ENCODE results near the gene GNB3. TPM values are rescaled to one million over a fixed set of nuclear protein-coding genes. Genes with fewer than 3 reads are reported as not detected.
A peak's percentile ranks its signal among the peaks of the same experiment; 100 is the strongest.

Gene GNB3
- total RNA-seq, 2 experiments from 2014 or later, result not detected

DNA sequence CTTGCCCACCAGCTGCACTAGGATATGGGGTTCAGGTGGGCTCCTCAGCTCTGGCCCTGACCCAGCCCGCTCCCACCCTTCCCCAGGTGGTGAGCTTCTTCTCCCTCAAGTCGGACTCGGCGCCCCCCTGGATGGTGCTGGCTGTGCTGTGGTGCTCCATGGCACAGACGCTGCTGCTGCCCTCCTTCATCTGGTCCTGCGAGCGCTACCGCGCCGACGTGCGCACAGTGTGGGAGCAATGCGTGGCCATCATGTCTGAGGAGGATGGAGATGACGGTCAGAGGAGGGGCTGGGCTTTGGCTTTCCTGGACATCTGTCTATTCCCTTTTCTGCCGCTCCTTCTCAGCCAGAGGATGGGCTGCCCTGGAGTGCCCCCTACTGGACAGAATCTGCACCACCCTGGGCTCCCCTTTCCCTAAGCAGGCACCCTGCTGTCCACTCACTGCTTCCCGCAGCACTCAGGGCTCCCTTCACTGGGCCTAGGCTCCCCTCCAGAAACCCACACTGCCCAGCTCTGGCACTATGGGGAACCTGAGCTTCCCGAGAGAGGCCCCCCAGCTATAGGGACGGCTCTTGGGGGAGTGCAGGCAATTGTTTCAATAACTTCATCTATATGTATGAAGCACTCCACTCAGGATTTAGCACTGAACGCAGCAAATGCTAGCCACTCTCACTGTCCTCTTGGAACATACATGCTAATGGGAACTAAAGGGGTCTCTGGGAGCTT is 15.2 kb upstream of the GNB3 start:
- ChIA-PET CTCF (interaction anchor here (1.0 to 4.2 kb wide), 21 partner anchors 8 to 259 kb away, joined by 3 to 28 read pairs (median 4); partner anchors contain the start of genes CDCA3, COPS7A, MLF2 and PTPN6), POLR2A (no interaction called here)
- H3K27me3 Mint-ChIP-seq, result peaks cover 61% of the 10 kb centered on the region
- H3K9me3 Mint-ChIP-seq, result no peaks in the 10 kb centered on the region
- H3K4me1 Mint-ChIP-seq, result peaks cover 29% of the 10 kb centered on the region
- H3K27ac Mint-ChIP-seq, result peak overlapping the region; percentile 1
- H3K36me3 Mint-ChIP-seq (ENCODE audit: low read depth), result peaks cover under 1% of the 10 kb centered on the region
- DNase-seq, result peak; percentile 83
- H3K4me3 Mint-ChIP-seq, result no peak overlapping the region

GRCh38 chr12:6826125-6826733 is 14.5 kb upstream of the GNB3 start:
- no peaks in the 10 kb centered on the region for H3K9me3 Mint-ChIP-seq
- no peak overlapping the region for H3K27ac Mint-ChIP-seq
- H3K4me1 Mint-ChIP-seq, result peaks cover 22% of the 10 kb centered on the region
- ChIA-PET POLR2A (no interaction called here), CTCF (interaction anchor here (0.5 to 4.2 kb wide), 13 partner anchors 8 to 214 kb away, joined by 3 to 28 read pairs (median 4); partner anchors contain the start of genes CDCA3, MLF2 and PTPN6)
- peaks cover 68% of the 10 kb centered on the region for H3K27me3 Mint-ChIP-seq
- no peak for DNase-seq
- H3K4me3 Mint-ChIP-seq, result no peak overlapping the region
- no peaks in the 10 kb centered on the region for H3K36me3 Mint-ChIP-seq (ENCODE audit: low read depth)

GRCh38 chr12:6826734-6827436 is 13.8 kb upstream of the GNB3 start:
- CTCF ChIA-PET, result interaction anchor here (0.5 to 4.2 kb wide), 4 partner anchors 35 to 214 kb away, joined by 3 to 28 read pairs (median 8); partner anchors contain the start of gene MLF2
- Mint-ChIP-seq H3K36me3 (ENCODE audit: low read depth) (no peaks in the 10 kb centered on the region), H3K9me3 (no peaks in the 10 kb centered on the region), H3K4me1 (peaks cover 20% of the 10 kb centered on the region), H3K4me3 (peak overlapping the region; percentile 23), H3K27me3 (peaks cover 73% of the 10 kb centered on the region), H3K27ac (no peak overlapping the region)
- DNase-seq, result no peak
- POLR2A ChIA-PET, result no interaction called here

DNA sequence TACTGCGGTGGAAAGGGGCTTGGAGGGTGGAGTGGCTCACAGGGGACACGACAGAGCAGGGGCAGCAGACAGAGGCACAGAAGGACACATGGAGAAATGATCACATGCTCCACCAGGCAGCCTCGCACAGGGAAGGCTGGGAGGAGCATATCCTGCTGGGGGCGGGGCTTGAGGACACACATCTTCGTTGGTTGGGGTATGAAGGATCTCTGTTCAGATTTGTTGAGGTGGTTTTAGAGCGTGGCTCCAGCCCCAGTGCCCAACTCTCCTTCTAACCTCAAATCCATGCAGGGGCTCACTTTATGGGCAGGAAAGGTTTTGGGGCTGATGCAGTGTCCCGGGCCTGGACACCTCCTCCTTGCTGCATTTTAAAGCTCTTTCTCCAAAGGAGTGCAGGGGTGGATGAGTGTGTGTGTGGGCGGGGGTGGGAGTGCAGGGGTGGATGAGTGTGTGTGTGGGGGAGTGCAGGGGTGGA is 13.3 kb upstream of the GNB3 start:
- POLR2A ChIA-PET, result no interaction called here
- DNase-seq, result peak; percentile 50
- no peaks in the 10 kb centered on the region for H3K36me3 Mint-ChIP-seq (ENCODE audit: low read depth)
- H3K4me3 Mint-ChIP-seq, result peak overlapping the region; percentile 23
- no peaks in the 10 kb centered on the region for H3K9me3 Mint-ChIP-seq
- peaks cover 16% of the 10 kb centered on the region for H3K4me1 Mint-ChIP-seq
- peaks cover 67% of the 10 kb centered on the region for H3K27me3 Mint-ChIP-seq
- no peak overlapping the region for H3K27ac Mint-ChIP-seq
- CTCF ChIA-PET, result interaction anchor here (1.0 to 2.2 kb wide), 4 partner anchors 14 to 38 kb away, joined by 3 to 8 read pairs (median 6); partner anchors contain the start of genes CD4, CDCA3, GNB3 and USP5

- CTCF ChIA-PET, result interaction anchor here (0.7 to 2.2 kb wide), 12 partner anchors 11 to 75 kb away, joined by 3 to 17 read pairs (median 3); partner anchors contain the start of genes CD4, CDCA3, GNB3 and MLF2
- no peaks in the 10 kb centered on the region for H3K36me3 Mint-ChIP-seq (ENCODE audit: low read depth)
- H3K9me3 Mint-ChIP-seq, result no peaks in the 10 kb centered on the region
- H3K4me3 Mint-ChIP-seq, result peak within 1 kb of the TSS; percentile 69
- H3K27me3 Mint-ChIP-seq, result peaks cover 61% of the 10 kb centered on the region
- H3K27ac Mint-ChIP-seq, result peak within 1 kb of the TSS; percentile 54
- POLR2A ChIA-PET, result no interaction called here
- H3K4me1 Mint-ChIP-seq, result peaks cover 16% of the 10 kb centered on the region
- DNase-seq, result no peak
Observed at GRCh38 chr12:6827982-6828780, 12.5 kb upstream of the GNB3 start, which contains the start of gene P3H3. Gene P3H3 (plus strand): TSS chr12:6828407. CDS start chr12:6828441, 34 bp downstream.

GRCh38 chr12:6828781-6829535 is 11.8 kb upstream of the GNB3 start:
- no peaks in the 10 kb centered on the region for H3K9me3 Mint-ChIP-seq

GRCh38 chr12:6829536-6830220 is 11.0 kb upstream of the GNB3 start:
- H3K27me3 Mint-ChIP-seq, result peaks cover 55% of the 10 kb centered on the region
- ChIA-PET CTCF (interaction anchor here (1.0 to 3.6 kb wide), 11 partner anchors 9 to 76 kb away, joined by 3 to 17 read pairs (median 4); partner anchors contain the start of genes CDCA3, GNB3, MLF2 and USP5), POLR2A (no interaction called here)
- peak overlapping the region; percentile 69 for H3K4me3 Mint-ChIP-seq
- no peaks in the 10 kb centered on the region for H3K9me3 Mint-ChIP-seq
- H3K36me3 Mint-ChIP-seq (ENCODE audit: low read depth), result no peaks in the 10 kb centered on the region
- H3K4me1 Mint-ChIP-seq, result peaks cover 16% of the 10 kb centered on the region
- H3K27ac Mint-ChIP-seq, result peak overlapping the region; percentile 9
- DNase-seq, result no peak

More at GRCh38 chr12:6828781-6829535, 11.8 kb upstream of the GNB3 start:
- Mint-ChIP-seq H3K4me1 (peaks cover 16% of the 10 kb centered on the region), H3K36me3 (ENCODE audit: low read depth) (no peaks in the 10 kb centered on the region), H3K27me3 (peaks cover 59% of the 10 kb centered on the region), H3K27ac (peak overlapping the region; percentile 54), H3K4me3 (peak overlapping the region; percentile 69)
- DNase-seq, result no peak
- POLR2A ChIA-PET, result no interaction called here
- CTCF ChIA-PET, result interaction anchor here (0.7 to 2.2 kb wide), 11 partner anchors 10 to 76 kb away, joined by 3 to 17 read pairs (median 3); partner anchors contain the start of genes CD4, CDCA3, GNB3 and MLF2

GRCh38 chr12:6830286-6830890 is 10.3 kb upstream of the GNB3 start:
- no peaks in the 10 kb centered on the region for H3K36me3 Mint-ChIP-seq (ENCODE audit: low read depth)
- H3K27ac Mint-ChIP-seq, result no peak overlapping the region
- H3K27me3 Mint-ChIP-seq, result peaks cover 49% of the 10 kb centered on the region
- CTCF ChIA-PET, result interaction anchor here (1.3 to 3.6 kb wide), 5 partner anchors 11 to 77 kb away, joined by 4 to 16 read pairs (median 5); partner anchors contain the start of genes GNB3 and MLF2
- no peak for DNase-seq
- no peak overlapping the region for H3K4me3 Mint-ChIP-seq
- POLR2A ChIA-PET, result interaction anchor here (0.6 to 1.0 kb wide), 2 partner anchors 9 to 78 kb away, joined by 3 read pairs; partner anchors contain the start of gene MLF2
- H3K9me3 Mint-ChIP-seq, result no peaks in the 10 kb centered on the region
- peaks cover 14% of the 10 kb centered on the region for H3K4me1 Mint-ChIP-seq

DNA sequence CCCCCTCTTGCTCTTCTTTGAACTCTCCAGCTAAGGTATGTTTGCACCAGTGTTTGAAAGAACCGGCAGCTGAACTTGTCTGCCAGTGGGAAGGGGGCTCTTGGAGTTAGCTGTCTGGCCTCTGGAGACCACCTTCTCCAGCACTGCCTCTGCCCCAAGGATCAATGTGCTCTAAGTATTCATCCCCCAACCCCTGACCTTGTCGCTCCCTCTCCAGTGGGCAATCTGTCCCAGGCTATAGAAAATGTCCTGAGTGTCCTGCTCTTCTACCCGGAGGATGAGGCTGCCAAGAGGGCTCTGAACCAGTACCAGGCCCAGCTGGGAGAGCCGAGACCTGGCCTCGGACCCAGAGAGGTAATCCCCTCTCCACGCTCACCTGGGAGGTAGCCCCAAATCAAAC is 9.7 kb upstream of the GNB3 start:
- ChIA-PET CTCF (interaction anchor here (1.3 to 3.6 kb wide), 5 partner anchors 11 to 78 kb away, joined by 4 to 16 read pairs (median 5); partner anchors contain the start of genes GNB3 and MLF2), POLR2A (interaction anchor here (1.0 kb wide), 1 partner anchor 8 kb away, joined by 3 read pairs; no protein-coding TSS in a partner anchor)
- no peaks in the 10 kb centered on the region for H3K9me3 Mint-ChIP-seq
- no peaks in the 10 kb centered on the region for H3K36me3 Mint-ChIP-seq (ENCODE audit: low read depth)
- DNase-seq, result no peak
- peaks cover 15% of the 10 kb centered on the region for H3K4me1 Mint-ChIP-seq
- no peak overlapping the region for H3K4me3 Mint-ChIP-seq
- peaks cover 44% of the 10 kb centered on the region for H3K27me3 Mint-ChIP-seq
- no peak overlapping the region for H3K27ac Mint-ChIP-seq

DNA sequence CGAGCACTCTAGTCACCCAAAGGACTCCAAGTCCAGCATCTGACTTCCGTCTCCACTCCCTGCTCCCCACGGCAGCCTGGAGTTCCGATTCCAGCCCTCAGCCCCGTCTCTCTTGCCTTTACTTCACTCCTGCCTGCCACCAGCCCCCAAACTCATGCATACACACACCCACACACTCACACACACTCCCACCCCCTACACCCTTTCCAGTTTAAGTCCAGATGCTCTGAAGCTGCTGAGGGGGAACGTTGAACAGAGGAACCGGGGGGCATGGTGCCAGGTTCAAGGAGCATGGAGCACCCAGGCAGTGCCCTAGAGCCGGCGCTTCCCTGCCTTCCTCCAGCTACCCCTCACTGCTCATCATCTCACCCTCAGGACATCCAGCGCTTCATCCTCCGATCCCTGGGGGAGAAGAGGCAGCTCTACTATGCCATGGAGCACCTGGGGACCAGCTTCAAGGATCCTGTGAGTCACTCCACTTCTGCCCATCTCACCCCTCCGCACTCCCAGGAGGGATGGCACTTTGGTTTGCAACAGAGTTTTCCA is 9.2 kb upstream of the GNB3 start:
- Mint-ChIP-seq H3K36me3 (ENCODE audit: low read depth) (no peaks in the 10 kb centered on the region), H3K4me1 (peaks cover 16% of the 10 kb centered on the region)
- no peak for DNase-seq

More for the DNA sequence above, 9.2 kb upstream of the GNB3 start:
- peaks cover 39% of the 10 kb centered on the region for H3K27me3 Mint-ChIP-seq
- ChIA-PET CTCF (interaction anchor here (1.1 to 3.6 kb wide), 4 partner anchors 10 to 78 kb away, joined by 3 to 16 read pairs (median 6); partner anchors contain the start of genes CDCA3, GNB3 and MLF2), POLR2A (interaction anchor here (1.0 kb wide), 1 partner anchor 8 kb away, joined by 3 read pairs; no protein-coding TSS in a partner anchor)
- no peaks in the 10 kb centered on the region for H3K9me3 Mint-ChIP-seq
- no peak overlapping the region for H3K4me3 Mint-ChIP-seq
- H3K27ac Mint-ChIP-seq, result peak overlapping the region; percentile 47
